ENCODE measurements around the gene AVL9. TPM values are rescaled to one million over a fixed set of nuclear protein-coding genes. Genes with fewer than 3 reads are reported as not detected.
"Not testable (repeated sequence)": the region's sequence is repeated elsewhere in the genome, so short reads cannot be mapped to it uniquely, and the experiment has no call there.

AVL9 gene
- total RNA-seq, 2 experiments from 2014 or later = 23.3 to 25.4 TPM

DNA sequence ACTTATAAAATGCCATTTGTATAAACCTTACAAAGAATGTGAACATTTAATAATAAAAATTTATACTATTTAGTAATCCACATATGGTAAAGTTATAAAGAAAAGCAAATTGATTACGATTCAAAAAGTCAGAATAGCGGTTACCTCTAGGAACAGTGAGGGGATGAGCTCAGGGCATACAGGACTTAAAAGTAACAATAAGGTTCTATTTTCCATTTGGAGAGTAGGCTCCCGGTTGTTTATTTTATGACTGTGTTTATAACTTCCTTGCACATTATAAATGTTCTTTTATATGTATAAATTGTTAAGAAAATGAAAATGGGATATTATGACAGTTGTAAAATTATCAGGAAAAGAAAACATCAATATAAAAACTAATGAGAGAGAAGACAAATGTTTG, 135.7 kb downstream of the AVL9 start:
- H3K4me3 ChIP-seq (ENCODE audit: low read length) = no peak overlapping the region
- Mint-ChIP-seq H3K4me3 (no peak overlapping the region), H3K36me3 (ENCODE audit: low read depth) (no peaks in the 10 kb centered on the region), H3K9me3 (no peaks in the 10 kb centered on the region), H3K27me3 (peaks cover 7% of the 10 kb centered on the region), H3K27ac (no peak overlapping the region), H3K4me1 (ENCODE audit: low read depth) (no peaks in the 10 kb centered on the region)
- ATAC-seq (ENCODE audit: poor library complexity) = no peak
- H3K4me1 ChIP-seq (ENCODE audit: insufficient read depth, low read length) = no peaks in the 10 kb centered on the region
- H3K9me3 ChIP-seq (ENCODE audit: control insufficient read depth in 1 of 2, insufficient read depth in 1 of 2, low read length in 2 of 2) = no peaks in the 10 kb centered on the region
- H3K27me3 ChIP-seq (ENCODE audit: control insufficient read depth in 1 of 2, insufficient read depth in 2 of 2, low read length in 2 of 2) = no peaks in the 10 kb centered on the region
- no peaks in the 10 kb centered on the region for H3K36me3 ChIP-seq (ENCODE audit: insufficient read depth, low read length)
- no peak overlapping the region for H3K27ac ChIP-seq (ENCODE audit: low read depth in 1 of 2, low read length in 2 of 2)
- ChIA-PET POLR2A (no interaction called here), CTCF (no interaction called here)
- no peak for DNase-seq
- TF ChIP-seq, protein P1, sequence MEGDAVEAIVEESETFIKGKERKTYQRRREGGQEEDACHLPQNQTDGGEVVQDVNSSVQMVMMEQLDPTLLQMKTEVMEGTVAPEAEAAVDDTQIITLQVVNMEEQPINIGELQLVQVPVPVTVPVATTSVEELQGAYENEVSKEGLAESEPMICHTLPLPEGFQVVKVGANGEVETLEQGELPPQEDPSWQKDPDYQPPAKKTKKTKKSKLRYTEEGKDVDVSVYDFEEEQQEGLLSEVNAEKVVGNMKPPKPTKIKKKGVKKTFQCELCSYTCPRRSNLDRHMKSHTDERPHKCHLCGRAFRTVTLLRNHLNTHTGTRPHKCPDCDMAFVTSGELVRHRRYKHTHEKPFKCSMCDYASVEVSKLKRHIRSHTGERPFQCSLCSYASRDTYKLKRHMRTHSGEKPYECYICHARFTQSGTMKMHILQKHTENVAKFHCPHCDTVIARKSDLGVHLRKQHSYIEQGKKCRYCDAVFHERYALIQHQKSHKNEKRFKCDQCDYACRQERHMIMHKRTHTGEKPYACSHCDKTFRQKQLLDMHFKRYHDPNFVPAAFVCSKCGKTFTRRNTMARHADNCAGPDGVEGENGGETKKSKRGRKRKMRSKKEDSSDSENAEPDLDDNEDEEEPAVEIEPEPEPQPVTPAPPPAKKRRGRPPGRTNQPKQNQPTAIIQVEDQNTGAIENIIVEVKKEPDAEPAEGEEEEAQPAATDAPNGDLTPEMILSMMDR (IDR thresholded peaks at IDR 0.05) = no peak
- intact Hi-C loops (cut with DNase I, micrococcal nuclease) = no loop called here

DNA sequence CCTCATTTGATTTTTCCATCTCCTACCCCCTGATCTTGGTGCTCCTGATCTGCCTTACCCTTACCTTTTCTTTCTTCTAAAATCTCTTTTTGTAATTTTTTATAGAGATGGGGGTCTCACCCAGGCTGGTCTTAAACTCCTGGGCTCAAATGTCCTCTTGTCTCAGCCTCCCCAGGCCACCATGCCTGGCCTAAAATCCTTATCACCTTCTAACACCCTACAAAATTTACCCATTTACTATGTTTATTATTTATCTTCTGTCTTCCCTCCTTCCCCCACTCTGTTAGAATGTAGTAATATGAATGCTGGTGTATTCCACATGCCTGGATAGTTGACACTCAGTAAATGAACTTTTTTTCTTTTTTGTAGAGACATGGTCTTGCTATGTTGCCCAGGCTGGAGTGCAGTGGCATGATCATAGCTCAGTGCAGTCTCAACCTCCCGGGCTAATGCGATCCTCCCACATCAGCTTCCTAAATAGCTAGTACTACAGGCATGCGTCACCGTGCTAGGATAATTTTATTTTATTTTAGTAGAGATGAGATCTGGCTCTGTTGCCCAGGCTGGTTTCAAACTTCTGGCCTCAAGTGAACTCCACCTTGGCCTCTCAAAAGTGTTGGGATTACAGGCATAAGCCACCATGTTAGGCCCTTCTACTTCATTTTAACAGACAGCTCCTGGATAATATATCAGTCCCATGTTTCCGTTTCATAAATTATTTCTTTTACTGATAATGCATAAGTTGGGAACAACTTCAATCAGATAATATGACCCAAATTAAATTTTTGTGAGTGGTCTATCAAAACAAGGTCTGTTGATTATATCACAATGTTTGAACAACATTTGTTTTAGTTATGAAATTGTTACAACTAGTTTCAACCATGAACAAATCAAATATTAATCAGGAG, 136.6 kb downstream of the AVL9 start:
- CTCF ChIA-PET; DNase-seq; intact Hi-C loops (cut with DNase I, micrococcal nuclease); H3K9me3 ChIP-seq (ENCODE audit: control insufficient read depth in 1 of 2, insufficient read depth in 1 of 2, low read length in 2 of 2); H3K27me3 Mint-ChIP-seq; H3K36me3 Mint-ChIP-seq (ENCODE audit: low read depth); H3K27ac Mint-ChIP-seq; H3K27me3 ChIP-seq (ENCODE audit: control insufficient read depth in 1 of 2, insufficient read depth in 2 of 2, low read length in 2 of 2); H3K27ac ChIP-seq (ENCODE audit: low read depth in 1 of 2, low read length in 2 of 2); H3K4me1 Mint-ChIP-seq (ENCODE audit: low read depth); ATAC-seq (ENCODE audit: poor library complexity); H3K4me3 ChIP-seq (ENCODE audit: low read length); H3K36me3 ChIP-seq (ENCODE audit: insufficient read depth, low read length); H3K4me3 Mint-ChIP-seq; H3K4me1 ChIP-seq (ENCODE audit: insufficient read depth, low read length); POLR2A ChIA-PET; H3K9me3 Mint-ChIP-seq: not testable (repeated sequence)

DNA sequence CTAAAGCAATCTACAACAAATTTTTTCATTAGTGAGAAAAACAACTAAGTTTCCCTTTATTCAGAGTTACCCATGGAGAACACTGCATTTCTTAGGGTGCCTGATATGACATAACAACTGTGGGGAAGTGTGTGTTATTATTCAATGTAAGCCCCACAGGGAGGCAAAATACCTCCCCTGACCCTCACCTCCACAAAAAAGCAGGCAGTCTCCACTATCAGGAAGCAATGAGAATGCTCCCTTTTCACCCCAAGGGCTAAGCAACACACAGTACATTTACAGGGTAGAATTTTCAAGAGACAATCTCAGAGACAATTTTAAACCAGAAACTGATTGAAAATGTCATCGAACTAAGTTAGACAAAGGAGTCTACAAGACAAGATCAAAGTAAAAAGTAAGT, 138.2 kb downstream of the AVL9 start:
- H3K27ac ChIP-seq (ENCODE audit: low read depth in 1 of 2, low read length in 2 of 2); H3K4me1 ChIP-seq (ENCODE audit: insufficient read depth, low read length); H3K9me3 Mint-ChIP-seq; ATAC-seq (ENCODE audit: poor library complexity); H3K27me3 ChIP-seq (ENCODE audit: control insufficient read depth in 1 of 2, insufficient read depth in 2 of 2, low read length in 2 of 2); H3K27ac Mint-ChIP-seq; H3K9me3 ChIP-seq (ENCODE audit: control insufficient read depth in 1 of 2, insufficient read depth in 1 of 2, low read length in 2 of 2); POLR2A ChIA-PET; H3K4me3 ChIP-seq (ENCODE audit: low read length); H3K4me3 Mint-ChIP-seq; CTCF ChIA-PET; H3K36me3 ChIP-seq (ENCODE audit: insufficient read depth, low read length); H3K36me3 Mint-ChIP-seq (ENCODE audit: low read depth); DNase-seq; H3K27me3 Mint-ChIP-seq; H3K4me1 Mint-ChIP-seq (ENCODE audit: low read depth); intact Hi-C loops (cut with DNase I, micrococcal nuclease): not testable (repeated sequence)

DNA sequence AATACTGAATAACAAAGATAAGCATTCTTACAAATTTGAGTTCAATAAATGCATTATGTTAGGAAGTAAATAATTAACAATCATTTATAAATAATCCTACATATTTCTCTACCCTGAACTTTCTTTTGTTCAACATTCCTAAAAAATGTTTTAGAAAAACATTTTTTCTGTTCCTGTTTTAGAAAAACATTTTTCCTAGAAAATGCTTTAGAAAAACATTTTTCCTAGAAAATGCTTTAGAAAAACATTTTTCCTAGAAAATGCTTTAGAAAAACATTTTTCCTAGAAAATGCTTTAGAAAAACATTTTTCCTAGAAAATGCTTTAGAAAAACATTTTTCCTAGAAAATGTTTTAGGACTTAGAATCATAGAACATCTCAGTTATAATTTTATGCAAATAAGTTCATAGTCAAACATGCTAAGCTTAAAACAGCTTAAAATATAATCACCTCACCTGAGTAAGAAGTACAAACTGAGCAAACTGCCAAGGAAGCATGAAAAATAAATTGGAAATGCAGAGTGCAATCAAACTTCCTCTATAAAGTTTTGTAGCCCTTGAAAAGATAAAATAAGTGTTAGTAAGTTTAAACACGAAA, 139.6 kb downstream of the AVL9 start:
- H3K27ac ChIP-seq (ENCODE audit: low read depth in 1 of 2, low read length in 2 of 2); H3K9me3 Mint-ChIP-seq; DNase-seq; H3K27me3 Mint-ChIP-seq; H3K4me1 Mint-ChIP-seq (ENCODE audit: low read depth); H3K36me3 ChIP-seq (ENCODE audit: insufficient read depth, low read length); H3K27me3 ChIP-seq (ENCODE audit: control insufficient read depth in 1 of 2, insufficient read depth in 2 of 2, low read length in 2 of 2); H3K4me1 ChIP-seq (ENCODE audit: insufficient read depth, low read length); CTCF ChIA-PET; H3K4me3 ChIP-seq (ENCODE audit: low read length); ATAC-seq (ENCODE audit: poor library complexity); H3K36me3 Mint-ChIP-seq (ENCODE audit: low read depth); POLR2A ChIA-PET; H3K9me3 ChIP-seq (ENCODE audit: control insufficient read depth in 1 of 2, insufficient read depth in 1 of 2, low read length in 2 of 2); intact Hi-C loops (cut with DNase I, micrococcal nuclease); H3K27ac Mint-ChIP-seq; H3K4me3 Mint-ChIP-seq: not testable (repeated sequence)

DNA sequence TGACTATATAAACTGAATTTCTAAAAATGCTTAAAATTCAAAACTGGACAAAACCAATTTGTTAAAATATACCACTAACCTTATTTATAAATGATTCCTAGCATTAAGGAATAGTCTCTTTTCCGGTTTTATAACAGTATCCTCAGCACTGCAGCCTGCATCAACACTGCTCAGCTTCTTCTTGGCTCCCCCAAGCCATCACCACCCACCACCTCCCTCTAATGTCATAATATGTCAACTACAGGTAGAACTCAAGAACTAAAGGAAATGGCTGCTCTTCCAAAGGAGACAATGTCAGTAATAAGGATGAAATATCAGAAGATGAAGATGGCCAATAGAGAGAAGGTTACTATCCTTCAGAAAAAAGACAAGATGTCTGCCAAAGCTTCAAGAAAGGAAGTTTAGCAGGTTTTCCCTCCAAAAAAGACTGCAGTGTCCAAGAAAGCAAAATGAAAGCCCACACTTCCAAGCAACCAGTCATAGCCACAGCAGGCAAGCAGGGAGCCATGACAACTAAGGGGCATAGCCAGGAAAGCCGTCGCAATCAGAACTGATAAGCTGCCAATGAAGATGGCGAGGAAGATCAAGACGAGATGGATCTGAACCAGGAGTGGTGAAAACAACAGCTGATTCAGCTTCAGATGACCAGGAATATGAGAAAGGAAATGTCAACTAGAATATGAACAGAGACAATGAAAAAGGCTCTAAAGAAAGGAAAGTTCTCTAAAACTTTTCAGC, 141.6 kb downstream of the AVL9 start:
- DNase-seq = peak in 2 of 14 experiments; percentile 3 to 4
- POLR2A ChIA-PET; CTCF ChIA-PET; H3K9me3 ChIP-seq (ENCODE audit: control insufficient read depth in 1 of 2, insufficient read depth in 1 of 2, low read length in 2 of 2); ATAC-seq (ENCODE audit: poor library complexity); H3K36me3 Mint-ChIP-seq (ENCODE audit: low read depth); H3K4me1 Mint-ChIP-seq (ENCODE audit: low read depth); H3K4me3 ChIP-seq (ENCODE audit: low read length); H3K9me3 Mint-ChIP-seq; H3K27ac ChIP-seq (ENCODE audit: low read depth in 1 of 2, low read length in 2 of 2); H3K4me1 ChIP-seq (ENCODE audit: insufficient read depth, low read length); intact Hi-C loops (cut with DNase I, micrococcal nuclease); H3K27me3 Mint-ChIP-seq; H3K4me3 Mint-ChIP-seq; H3K27me3 ChIP-seq (ENCODE audit: control insufficient read depth in 1 of 2, insufficient read depth in 2 of 2, low read length in 2 of 2); H3K27ac Mint-ChIP-seq; H3K36me3 ChIP-seq (ENCODE audit: insufficient read depth, low read length): not testable (repeated sequence)

DNA sequence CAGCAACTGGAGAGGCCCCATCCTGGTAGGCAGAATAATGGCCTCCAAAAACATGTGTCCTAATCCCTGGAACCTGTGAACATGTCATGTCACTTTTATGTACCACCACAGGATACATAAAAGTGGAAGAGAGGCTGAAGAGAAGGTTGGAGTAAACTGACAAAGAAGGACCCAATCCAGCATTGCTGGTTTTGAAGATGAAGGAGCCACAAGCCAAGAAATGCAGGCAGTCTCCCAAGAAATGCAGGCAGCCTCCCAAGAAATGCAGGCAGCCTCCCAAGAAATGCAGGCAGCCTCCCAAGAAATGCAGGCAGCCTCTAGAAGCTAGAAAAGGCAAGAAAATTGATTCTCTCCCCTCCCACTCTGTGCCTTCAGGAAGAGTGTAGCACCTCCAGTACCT, 142.3 kb downstream of the AVL9 start:
- H3K4me3 ChIP-seq (ENCODE audit: low read length); ATAC-seq (ENCODE audit: poor library complexity); H3K27me3 ChIP-seq (ENCODE audit: control insufficient read depth in 1 of 2, insufficient read depth in 2 of 2, low read length in 2 of 2); intact Hi-C loops (cut with DNase I, micrococcal nuclease); H3K27me3 Mint-ChIP-seq; H3K9me3 Mint-ChIP-seq; DNase-seq; H3K36me3 ChIP-seq (ENCODE audit: insufficient read depth, low read length); POLR2A ChIA-PET; H3K27ac Mint-ChIP-seq; H3K4me3 Mint-ChIP-seq; H3K9me3 ChIP-seq (ENCODE audit: control insufficient read depth in 1 of 2, insufficient read depth in 1 of 2, low read length in 2 of 2); H3K27ac ChIP-seq (ENCODE audit: low read depth in 1 of 2, low read length in 2 of 2); H3K36me3 Mint-ChIP-seq (ENCODE audit: low read depth); H3K4me1 Mint-ChIP-seq (ENCODE audit: low read depth); CTCF ChIA-PET; H3K4me1 ChIP-seq (ENCODE audit: insufficient read depth, low read length): not testable (repeated sequence)

All from CD4-positive, alpha-beta T cell (primary cell).